HEK293 (cell line): ENCODE results near the gene NPFFR2.

ENCODE experiments used
- CTCF ChIA-PET: fragments of 350-600 bp; formaldehyde crosslinking; extraction: SDS; loops from one replicate; lab custom pipeline; 2021; ENCODE audit warnings: antibody characterized with exemption; lab: Yijun Ruan, JAX
- POLR2A ChIA-PET: fragments of 300-600 bp; formaldehyde crosslinking; extraction: SDS; loops from one replicate; lab custom pipeline; 2020; ENCODE audit warnings: antibody characterized with exemption, inconsistent platforms; lab: Yijun Ruan, JAX
- H3K27ac ChIP-seq: fragments of 200-500 bp; sonication (Bioruptor generic); 2 replicates; pipeline ENCODE4 v1.5.1; 2014; ENCODE audit warnings: low read depth, low read length, control low read depth, inconsistent platforms; ENCODE audit errors: extremely low read depth
- H3K36me3 ChIP-seq, 2 experiments: fragments of 200-500 bp in 1 of 2; sonication (Bioruptor generic) in 1 of 2; 1 replicate in 1 of 2; 2 replicates in 1 of 2; pipeline ENCODE4 v1.5.1; 2014 to 2017; ENCODE audit warnings: inconsistent platforms in 2 of 2, low read length in 2 of 2; ENCODE audit not compliant: control insufficient read depth in 2 of 2, insufficient read depth in 1 of 2
- H3K4me1 ChIP-seq: fragments of 200-500 bp; sonication (Bioruptor generic); 2 replicates; pipeline ENCODE4 v1.5.1; 2014; ENCODE audit warnings: mild to moderate bottlenecking, low read length, inconsistent platforms; ENCODE audit not compliant: control insufficient read depth, insufficient read depth
- H3K4me3 ChIP-seq: 2 replicates; pipeline ENCODE4 v1.5.1; 2011; ENCODE audit warnings: low read depth, mild to moderate bottlenecking, control low read depth, low read length, moderate library complexity
- H3K9me3 ChIP-seq: fragments of 200-500 bp; sonication (Bioruptor generic); 2 replicates; pipeline ENCODE4 v1.5.1; 2014; ENCODE audit warnings: low read depth, low read length, inconsistent platforms; ENCODE audit not compliant: control insufficient read depth, insufficient read depth
- BCL11B ChIP-seq: fragments of 450-650 bp; formaldehyde crosslinking; IDR thresholded peaks from 2 replicates; pipeline ENCODE4 v1.5.1; 2016; ENCODE audit warnings: low read depth, missing biosample characterization, missing genetic modification characterization
- HOXC10 ChIP-seq: sonication (generic); formaldehyde crosslinking; IDR thresholded peaks from 2 replicates; pipeline ENCODE4 v1.8.1; 2023; ENCODE audit warnings: mild to moderate bottlenecking, missing genetic modification reagents
- MEIS1 ChIP-seq: sonication (generic); formaldehyde crosslinking; IDR thresholded peaks from 2 replicates; pipeline ENCODE4 v1.8.1; 2022; ENCODE audit warnings: missing genetic modification reagents, mild to moderate bottlenecking, borderline replicate concordance
- ZFP69B ChIP-seq: fragments of 450-650 bp; formaldehyde crosslinking; IDR thresholded peaks from 2 replicates; pipeline ENCODE4 v1.5.1; 2016; ENCODE audit warnings: missing biosample characterization, missing genetic modification characterization
- ZNF274 ChIP-seq, 2 experiments: fragments of 200-500 bp in 1 of 2; fragments of 450-650 bp in 1 of 2; sonication (Bioruptor generic) in 1 of 2; formaldehyde crosslinking in 1 of 2; IDR thresholded peaks; 2 replicates each; pipeline versions ENCODE4 v1.5.1 to v1.6.1; 2014 to 2016; ENCODE audit warnings: borderline replicate concordance in 1 of 2, inconsistent platforms in 1 of 2, low read length in 1 of 2, missing biosample characterization in 1 of 2, missing genetic modification characterization in 1 of 2
- ZNF404 ChIP-seq: fragments of 450-650 bp; formaldehyde crosslinking; IDR thresholded peaks from 2 replicates; pipeline ENCODE4 v1.5.1; 2017; ENCODE audit warnings: missing biosample characterization, missing genetic modification characterization
- ZNF585B ChIP-seq: fragments of 450-650 bp; formaldehyde crosslinking; IDR thresholded peaks from 2 replicates; pipeline ENCODE4 v1.5.1; 2016; ENCODE audit warnings: missing biosample characterization, missing genetic modification characterization
- ZNF777 ChIP-seq: fragments of 450-650 bp; formaldehyde crosslinking; IDR thresholded peaks from 2 replicates; pipeline ENCODE4 v1.5.1; 2017; ENCODE audit warnings: missing biosample characterization, missing genetic modification characterization, borderline replicate concordance
- ZNF837 ChIP-seq: fragments of 450-650 bp; formaldehyde crosslinking; IDR thresholded peaks from 2 replicates; pipeline ENCODE4 v1.5.1; 2016; ENCODE audit warnings: missing biosample characterization, missing genetic modification characterization
- TF ChIP-seq, protein P1 (sequence below): fragments of 450-650 bp; IDR thresholded peaks from 2 replicates; pipeline ENCODE4 v1.5.1; 2018; ENCODE audit warnings: missing biosample characterization, missing genetic modification characterization
- TF ChIP-seq, protein P2 (sequence below): fragments of 450-650 bp; formaldehyde crosslinking; IDR thresholded peaks from 2 replicates; pipeline ENCODE4 v1.5.1; 2017; ENCODE audit warnings: missing biosample characterization, missing genetic modification characterization
- TF ChIP-seq, protein P3 (sequence below): fragments of 450-650 bp; formaldehyde crosslinking; IDR thresholded peaks from 2 replicates; pipeline ENCODE4 v1.5.1; 2017; ENCODE audit warnings: missing biosample characterization, missing genetic modification characterization
- TF ChIP-seq, protein P4 (sequence below): fragments of 450-650 bp; formaldehyde crosslinking; IDR thresholded peaks from 2 replicates; pipeline ENCODE4 v1.5.1; 2016; ENCODE audit warnings: missing biosample characterization, missing genetic modification characterization
- TF ChIP-seq, protein P5 (sequence below): fragments of 450-650 bp; formaldehyde crosslinking; IDR thresholded peaks from 2 replicates; pipeline ENCODE4 v1.5.1; 2016; ENCODE audit warnings: missing biosample characterization, missing genetic modification characterization, borderline replicate concordance
- TF ChIP-seq, protein P6 (sequence below): fragments of 450-650 bp; IDR thresholded peaks from 2 replicates; pipeline ENCODE4 v1.5.1; 2018; ENCODE audit warnings: missing biosample characterization, mild to moderate bottlenecking, missing genetic modification characterization
- TF ChIP-seq, protein P7 (sequence below): fragments of 450-650 bp; formaldehyde crosslinking; conservative IDR thresholded peaks from 2 replicates; pipeline ENCODE4 v1.5.1; 2016; ENCODE audit warnings: low read depth, missing biosample characterization, missing genetic modification characterization

Gene NPFFR2

DNA sequence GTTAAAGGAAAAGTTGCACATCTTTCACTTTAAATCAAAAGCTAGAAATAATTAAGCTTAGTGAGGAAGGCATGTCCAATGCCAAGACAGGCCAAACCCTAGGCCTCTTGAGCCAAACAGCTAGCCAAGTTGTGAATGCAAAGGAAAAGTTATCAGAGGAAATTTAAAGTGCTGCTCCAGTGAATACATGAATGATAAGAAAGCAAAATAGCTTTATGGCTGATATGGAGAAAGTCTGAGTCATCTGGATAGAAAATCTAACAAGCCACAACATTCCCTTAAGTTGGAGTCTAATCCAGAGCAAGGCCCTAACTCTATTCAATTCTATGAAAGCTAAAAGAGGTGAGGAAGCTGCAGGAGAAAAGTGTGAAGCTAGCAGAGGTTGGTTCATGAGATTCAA lies 23.8 kb downstream of the NPFFR2 start (continued):
- no peak for TF ChIP-seq MEIS1 (CRISPR knock-in tag)
- TF ChIP-seq, protein P1, sequence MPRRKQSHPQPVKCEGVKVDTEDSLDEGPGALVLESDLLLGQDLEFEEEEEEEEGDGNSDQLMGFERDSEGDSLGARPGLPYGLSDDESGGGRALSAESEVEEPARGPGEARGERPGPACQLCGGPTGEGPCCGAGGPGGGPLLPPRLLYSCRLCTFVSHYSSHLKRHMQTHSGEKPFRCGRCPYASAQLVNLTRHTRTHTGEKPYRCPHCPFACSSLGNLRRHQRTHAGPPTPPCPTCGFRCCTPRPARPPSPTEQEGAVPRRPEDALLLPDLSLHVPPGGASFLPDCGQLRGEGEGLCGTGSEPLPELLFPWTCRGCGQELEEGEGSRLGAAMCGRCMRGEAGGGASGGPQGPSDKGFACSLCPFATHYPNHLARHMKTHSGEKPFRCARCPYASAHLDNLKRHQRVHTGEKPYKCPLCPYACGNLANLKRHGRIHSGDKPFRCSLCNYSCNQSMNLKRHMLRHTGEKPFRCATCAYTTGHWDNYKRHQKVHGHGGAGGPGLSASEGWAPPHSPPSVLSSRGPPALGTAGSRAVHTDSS = no peak
- TF ChIP-seq, protein P2, sequence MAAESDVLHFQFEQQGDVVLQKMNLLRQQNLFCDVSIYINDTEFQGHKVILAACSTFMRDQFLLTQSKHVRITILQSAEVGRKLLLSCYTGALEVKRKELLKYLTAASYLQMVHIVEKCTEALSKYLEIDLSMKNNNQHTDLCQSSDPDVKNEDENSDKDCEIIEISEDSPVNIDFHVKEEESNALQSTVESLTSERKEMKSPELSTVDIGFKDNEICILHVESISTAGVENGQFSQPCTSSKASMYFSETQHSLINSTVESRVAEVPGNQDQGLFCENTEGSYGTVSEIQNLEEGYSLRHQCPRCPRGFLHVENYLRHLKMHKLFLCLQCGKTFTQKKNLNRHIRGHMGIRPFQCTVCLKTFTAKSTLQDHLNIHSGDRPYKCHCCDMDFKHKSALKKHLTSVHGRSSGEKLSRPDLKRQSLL (tag by site-specific recombination) = no peak
- TF ChIP-seq ZFP69B (tag by site-specific recombination) = no peak
- TF ChIP-seq, protein P3, sequence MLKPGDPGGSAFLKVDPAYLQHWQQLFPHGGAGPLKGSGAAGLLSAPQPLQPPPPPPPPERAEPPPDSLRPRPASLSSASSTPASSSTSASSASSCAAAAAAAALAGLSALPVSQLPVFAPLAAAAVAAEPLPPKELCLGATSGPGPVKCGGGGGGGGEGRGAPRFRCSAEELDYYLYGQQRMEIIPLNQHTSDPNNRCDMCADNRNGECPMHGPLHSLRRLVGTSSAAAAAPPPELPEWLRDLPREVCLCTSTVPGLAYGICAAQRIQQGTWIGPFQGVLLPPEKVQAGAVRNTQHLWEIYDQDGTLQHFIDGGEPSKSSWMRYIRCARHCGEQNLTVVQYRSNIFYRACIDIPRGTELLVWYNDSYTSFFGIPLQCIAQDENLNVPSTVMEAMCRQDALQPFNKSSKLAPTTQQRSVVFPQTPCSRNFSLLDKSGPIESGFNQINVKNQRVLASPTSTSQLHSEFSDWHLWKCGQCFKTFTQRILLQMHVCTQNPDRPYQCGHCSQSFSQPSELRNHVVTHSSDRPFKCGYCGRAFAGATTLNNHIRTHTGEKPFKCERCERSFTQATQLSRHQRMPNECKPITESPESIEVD (tag by site-specific recombination) = no peak
- TF ChIP-seq, protein P4, sequence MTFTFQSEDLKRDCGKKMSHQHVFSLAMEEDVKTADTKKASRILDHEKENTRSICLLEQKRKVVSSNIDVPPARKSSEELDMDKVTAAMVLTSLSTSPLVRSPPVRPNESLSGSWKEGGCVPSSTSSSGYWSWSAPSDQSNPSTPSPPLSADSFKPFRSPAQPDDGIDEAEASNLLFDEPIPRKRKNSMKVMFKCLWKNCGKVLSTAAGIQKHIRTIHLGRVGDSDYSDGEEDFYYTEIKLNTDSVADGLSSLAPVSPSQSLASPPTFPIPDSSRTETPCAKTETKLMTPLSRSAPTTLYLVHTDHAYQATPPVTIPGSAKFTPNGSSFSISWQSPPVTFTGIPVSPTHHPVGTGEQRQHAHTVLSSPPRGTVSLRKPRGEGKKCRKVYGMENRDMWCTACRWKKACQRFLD (tag by site-specific recombination) = no peak

DNA sequence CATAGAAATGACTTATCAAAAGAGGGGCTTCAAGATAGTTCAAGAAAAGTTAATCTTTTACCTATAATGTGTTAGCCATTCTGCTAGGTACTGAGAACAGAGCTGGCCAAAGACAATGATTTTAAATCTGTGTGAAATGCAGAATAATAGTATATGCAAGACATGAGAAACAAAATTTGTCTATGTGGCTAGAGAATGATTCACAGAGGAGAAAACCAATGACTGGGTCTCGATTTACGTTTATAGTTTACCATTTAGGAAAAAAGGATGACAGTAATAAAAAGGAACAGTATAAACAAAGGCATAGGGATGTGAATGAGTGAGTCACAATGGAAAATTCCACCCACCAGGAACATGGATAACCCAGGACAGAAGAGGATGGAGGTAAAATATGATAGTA lies 31.9 kb downstream of the NPFFR2 start:
- CTCF ChIA-PET = no interaction called here
- Histone ChIP-seq H3K27ac (no peak overlapping the region), H3K4me3 (no peak overlapping the region), H3K9me3 (no peaks in the 10 kb centered on the region), H3K36me3 (no peaks in the 10 kb centered on the region), H3K4me1 (no peaks in the 10 kb centered on the region)
- POLR2A ChIA-PET = no interaction called here
- TF ChIP-seq, protein P5, sequence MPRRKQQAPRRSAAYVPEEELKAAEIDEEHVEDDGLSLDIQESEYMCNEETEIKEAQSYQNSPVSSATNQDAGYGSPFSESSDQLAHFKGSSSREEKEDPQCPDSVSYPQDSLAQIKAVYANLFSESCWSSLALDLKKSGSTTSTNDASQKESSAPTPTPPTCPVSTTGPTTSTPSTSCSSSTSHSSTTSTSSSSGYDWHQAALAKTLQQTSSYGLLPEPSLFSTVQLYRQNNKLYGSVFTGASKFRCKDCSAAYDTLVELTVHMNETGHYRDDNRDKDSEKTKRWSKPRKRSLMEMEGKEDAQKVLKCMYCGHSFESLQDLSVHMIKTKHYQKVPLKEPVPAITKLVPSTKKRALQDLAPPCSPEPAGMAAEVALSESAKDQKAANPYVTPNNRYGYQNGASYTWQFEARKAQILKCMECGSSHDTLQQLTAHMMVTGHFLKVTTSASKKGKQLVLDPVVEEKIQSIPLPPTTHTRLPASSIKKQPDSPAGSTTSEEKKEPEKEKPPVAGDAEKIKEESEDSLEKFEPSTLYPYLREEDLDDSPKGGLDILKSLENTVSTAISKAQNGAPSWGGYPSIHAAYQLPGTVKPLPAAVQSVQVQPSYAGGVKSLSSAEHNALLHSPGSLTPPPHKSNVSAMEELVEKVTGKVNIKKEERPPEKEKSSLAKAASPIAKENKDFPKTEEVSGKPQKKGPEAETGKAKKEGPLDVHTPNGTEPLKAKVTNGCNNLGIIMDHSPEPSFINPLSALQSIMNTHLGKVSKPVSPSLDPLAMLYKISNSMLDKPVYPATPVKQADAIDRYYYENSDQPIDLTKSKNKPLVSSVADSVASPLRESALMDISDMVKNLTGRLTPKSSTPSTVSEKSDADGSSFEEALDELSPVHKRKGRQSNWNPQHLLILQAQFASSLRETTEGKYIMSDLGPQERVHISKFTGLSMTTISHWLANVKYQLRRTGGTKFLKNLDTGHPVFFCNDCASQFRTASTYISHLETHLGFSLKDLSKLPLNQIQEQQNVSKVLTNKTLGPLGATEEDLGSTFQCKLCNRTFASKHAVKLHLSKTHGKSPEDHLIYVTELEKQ (tag by site-specific recombination) = no peak

DNA sequence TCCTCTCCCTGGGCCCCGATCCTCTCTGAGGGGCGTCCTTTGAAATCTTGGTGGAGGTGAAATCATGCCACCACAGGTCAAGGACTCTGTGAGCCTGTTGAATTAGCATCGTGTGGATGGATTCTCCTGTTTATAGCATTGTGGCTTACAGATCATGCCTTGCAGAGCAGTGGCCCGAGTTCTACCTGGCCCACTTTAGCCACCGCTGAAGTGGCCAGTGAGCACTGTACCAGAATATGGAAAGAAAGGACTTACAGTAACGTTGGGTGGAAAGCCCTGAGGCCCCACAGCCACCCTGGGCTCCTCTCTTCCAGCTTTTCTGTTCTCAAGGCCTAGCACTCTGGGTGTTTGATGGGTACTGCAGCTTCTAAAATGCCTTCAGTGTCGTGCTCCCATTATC lies 35.3 kb downstream of the NPFFR2 start:
- H3K36me3 ChIP-seq = no peaks in the 10 kb centered on the region
- no peaks in the 10 kb centered on the region for H3K9me3 ChIP-seq
- no peak overlapping the region for H3K27ac ChIP-seq
- H3K4me1 ChIP-seq = no peaks in the 10 kb centered on the region
- ChIA-PET CTCF (no interaction called here), POLR2A (no interaction called here)
- no peak overlapping the region for H3K4me3 ChIP-seq
- TF ChIP-seq ZNF585B (tag by site-specific recombination) (no peak), HOXC10 (CRISPR knock-in tag) (no peak), BCL11B (tag by site-specific recombination) (no peak), ZNF777 (tag by site-specific recombination) (no peak), ZNF837 (tag by site-specific recombination) (no peak), ZNF274 (IDR thresholded peaks at IDR 0.05; ENCODE audit: low read length) (no peak), ZNF274 (tag by site-specific recombination; IDR thresholded peaks at IDR 0.05; ENCODE audit: borderline replicate concordance) (no peak), ZNF404 (tag by site-specific recombination) (no peak)
- TF ChIP-seq, protein P6, sequence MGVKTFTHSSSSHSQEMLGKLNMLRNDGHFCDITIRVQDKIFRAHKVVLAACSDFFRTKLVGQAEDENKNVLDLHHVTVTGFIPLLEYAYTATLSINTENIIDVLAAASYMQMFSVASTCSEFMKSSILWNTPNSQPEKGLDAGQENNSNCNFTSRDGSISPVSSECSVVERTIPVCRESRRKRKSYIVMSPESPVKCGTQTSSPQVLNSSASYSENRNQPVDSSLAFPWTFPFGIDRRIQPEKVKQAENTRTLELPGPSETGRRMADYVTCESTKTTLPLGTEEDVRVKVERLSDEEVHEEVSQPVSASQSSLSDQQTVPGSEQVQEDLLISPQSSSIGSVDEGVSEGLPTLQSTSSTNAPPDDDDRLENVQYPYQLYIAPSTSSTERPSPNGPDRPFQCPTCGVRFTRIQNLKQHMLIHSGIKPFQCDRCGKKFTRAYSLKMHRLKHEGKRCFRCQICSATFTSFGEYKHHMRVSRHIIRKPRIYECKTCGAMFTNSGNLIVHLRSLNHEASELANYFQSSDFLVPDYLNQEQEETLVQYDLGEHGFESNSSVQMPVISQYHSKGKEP = no peak
- TF ChIP-seq, protein P7, sequence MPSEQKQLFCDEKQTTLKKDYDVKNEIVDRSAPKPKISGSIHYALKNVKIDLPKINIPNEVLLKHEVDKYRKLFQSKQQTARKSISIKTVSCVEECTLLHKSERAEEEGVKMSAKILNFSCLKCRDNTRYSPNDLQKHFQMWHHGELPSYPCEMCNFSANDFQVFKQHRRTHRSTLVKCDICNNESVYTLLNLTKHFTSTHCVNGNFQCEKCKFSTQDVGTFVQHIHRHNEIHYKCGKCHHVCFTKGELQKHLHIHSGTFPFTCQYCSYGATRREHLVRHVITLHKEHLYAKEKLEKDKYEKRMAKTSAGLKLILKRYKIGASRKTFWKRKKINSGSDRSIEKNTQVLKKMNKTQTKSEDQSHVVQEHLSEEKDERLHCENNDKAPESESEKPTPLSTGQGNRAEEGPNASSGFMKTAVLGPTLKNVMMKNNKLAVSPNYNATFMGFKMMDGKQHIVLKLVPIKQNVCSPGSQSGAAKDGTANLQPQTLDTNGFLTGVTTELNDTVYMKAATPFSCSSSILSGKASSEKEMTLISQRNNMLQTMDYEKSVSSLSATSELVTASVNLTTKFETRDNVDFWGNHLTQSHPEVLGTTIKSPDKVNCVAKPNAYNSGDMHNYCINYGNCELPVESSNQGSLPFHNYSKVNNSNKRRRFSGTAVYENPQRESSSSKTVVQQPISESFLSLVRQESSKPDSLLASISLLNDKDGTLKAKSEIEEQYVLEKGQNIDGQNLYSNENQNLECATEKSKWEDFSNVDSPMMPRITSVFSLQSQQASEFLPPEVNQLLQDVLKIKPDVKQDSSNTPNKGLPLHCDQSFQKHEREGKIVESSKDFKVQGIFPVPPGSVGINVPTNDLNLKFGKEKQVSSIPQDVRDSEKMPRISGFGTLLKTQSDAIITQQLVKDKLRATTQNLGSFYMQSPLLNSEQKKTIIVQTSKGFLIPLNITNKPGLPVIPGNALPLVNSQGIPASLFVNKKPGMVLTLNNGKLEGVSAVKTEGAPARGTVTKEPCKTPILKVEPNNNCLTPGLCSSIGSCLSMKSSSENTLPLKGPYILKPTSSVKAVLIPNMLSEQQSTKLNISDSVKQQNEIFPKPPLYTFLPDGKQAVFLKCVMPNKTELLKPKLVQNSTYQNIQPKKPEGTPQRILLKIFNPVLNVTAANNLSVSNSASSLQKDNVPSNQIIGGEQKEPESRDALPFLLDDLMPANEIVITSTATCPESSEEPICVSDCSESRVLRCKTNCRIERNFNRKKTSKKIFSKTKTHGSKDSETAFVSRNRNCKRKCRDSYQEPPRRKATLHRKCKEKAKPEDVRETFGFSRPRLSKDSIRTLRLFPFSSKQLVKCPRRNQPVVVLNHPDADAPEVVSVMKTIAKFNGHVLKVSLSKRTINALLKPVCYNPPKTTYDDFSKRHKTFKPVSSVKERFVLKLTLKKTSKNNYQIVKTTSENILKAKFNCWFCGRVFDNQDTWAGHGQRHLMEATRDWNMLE (tag by site-specific recombination) = no peak
